ENCODE results near the gene SPAG7.

DNA sequence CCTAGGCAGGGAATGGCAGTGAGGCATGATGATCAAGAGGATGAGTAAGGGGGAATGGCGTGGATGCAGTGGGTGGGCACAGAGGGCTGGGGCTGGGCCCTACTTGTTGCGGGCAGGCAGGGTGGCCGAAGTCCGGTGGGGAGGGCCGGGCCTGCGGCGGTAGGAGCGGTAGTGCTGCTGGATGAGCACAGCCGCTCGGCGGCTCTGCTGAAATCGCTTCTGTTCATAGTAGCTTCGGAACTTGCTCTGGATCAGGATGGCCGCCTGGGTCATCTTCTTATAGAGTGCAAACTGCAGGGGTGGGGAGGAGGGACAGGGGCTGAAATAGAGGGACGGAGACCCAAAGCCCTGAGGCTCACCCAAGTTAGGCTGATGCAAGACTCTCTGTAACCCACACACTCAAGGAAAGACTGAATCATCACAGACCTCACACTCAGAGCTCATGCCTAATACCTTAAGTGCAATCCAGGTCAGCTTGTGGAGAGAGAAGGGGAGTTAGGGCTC lies 1.5 kb upstream of the SPAG7 start:
- TF ChIP-seq, protein P1, sequence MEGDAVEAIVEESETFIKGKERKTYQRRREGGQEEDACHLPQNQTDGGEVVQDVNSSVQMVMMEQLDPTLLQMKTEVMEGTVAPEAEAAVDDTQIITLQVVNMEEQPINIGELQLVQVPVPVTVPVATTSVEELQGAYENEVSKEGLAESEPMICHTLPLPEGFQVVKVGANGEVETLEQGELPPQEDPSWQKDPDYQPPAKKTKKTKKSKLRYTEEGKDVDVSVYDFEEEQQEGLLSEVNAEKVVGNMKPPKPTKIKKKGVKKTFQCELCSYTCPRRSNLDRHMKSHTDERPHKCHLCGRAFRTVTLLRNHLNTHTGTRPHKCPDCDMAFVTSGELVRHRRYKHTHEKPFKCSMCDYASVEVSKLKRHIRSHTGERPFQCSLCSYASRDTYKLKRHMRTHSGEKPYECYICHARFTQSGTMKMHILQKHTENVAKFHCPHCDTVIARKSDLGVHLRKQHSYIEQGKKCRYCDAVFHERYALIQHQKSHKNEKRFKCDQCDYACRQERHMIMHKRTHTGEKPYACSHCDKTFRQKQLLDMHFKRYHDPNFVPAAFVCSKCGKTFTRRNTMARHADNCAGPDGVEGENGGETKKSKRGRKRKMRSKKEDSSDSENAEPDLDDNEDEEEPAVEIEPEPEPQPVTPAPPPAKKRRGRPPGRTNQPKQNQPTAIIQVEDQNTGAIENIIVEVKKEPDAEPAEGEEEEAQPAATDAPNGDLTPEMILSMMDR (IDR thresholded peaks at IDR 0.05) = no peak
- TF ChIP-seq POLR2A (IDR thresholded peaks at IDR 0.05) = no peak
